Measurements from ENCODE around the gene BMPR1A.
"Not testable (repeated sequence)": the region's sequence is repeated elsewhere in the genome, so short reads cannot be mapped to it uniquely, and the experiment has no call there.

The BMPR1A gene

GRCh38 chr10:86840498-86840897 is 84.1 kb downstream of the BMPR1A start:
- Mint-ChIP-seq H3K36me3 (ENCODE audit: low read depth) (no peaks in the 10 kb centered on the region), H3K4me3 (no peak overlapping the region), H3K4me1 (ENCODE audit: low read depth) (peaks cover 5% of the 10 kb centered on the region), H3K27me3 (ENCODE audit: low read depth) (no peaks in the 10 kb centered on the region), H3K27ac (no peak overlapping the region), H3K9me3 (no peaks in the 10 kb centered on the region)
- DNase-seq (ENCODE audit: low spot score): no peak

DNA sequence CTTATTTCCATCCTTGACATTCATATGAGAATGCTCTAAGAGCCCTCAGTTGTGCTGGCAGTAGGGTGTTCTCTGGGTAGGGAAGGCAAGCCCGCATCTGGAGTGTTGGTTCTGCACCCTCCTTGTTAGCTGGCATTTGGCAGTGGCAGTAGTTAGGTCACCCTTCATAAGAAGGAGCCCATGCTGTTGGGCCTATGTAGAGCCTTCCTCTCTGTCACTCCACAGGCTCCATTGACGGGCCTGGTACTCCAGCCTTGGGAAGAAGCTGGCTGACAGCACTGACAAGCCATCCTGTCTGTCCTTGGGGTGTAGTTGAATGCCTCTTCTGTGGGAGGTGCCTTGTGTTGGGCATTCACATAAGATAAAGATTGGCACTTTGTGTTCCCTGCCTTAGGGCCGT is 89.7 kb downstream of the BMPR1A start:
- DNase-seq (ENCODE audit: low spot score): no peak
- Mint-ChIP-seq H3K27ac (no peak overlapping the region), H3K4me1 (ENCODE audit: low read depth) (no peaks in the 10 kb centered on the region), H3K4me3 (no peak overlapping the region), H3K36me3 (ENCODE audit: low read depth) (no peaks in the 10 kb centered on the region), H3K9me3 (no peaks in the 10 kb centered on the region), H3K27me3 (ENCODE audit: low read depth) (no peaks in the 10 kb centered on the region)

DNA sequence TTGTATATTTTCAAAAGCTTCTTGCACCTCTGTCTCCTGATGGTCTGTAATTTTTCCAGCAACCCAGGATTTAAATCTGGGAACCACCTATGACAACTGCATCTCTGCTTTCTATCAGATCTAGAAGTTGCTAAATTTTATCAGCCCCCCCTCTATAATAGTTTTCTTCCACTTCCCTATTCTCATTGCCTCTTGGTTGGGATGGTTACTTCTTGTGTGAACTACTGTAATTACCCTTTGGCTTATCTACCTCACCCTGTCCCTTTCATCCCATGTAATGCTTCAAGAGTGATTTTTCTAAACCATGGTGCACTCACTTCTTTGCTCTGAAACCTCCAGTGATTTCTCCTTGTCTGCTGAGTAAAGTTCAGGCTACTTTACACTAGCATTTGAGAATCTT is 92.3 kb downstream of the BMPR1A start:
- H3K36me3 Mint-ChIP-seq (ENCODE audit: low read depth): no peaks in the 10 kb centered on the region
- H3K27me3 Mint-ChIP-seq (ENCODE audit: low read depth): peaks cover 4% of the 10 kb centered on the region
- no peak overlapping the region for H3K27ac Mint-ChIP-seq
- no peak overlapping the region for H3K4me3 Mint-ChIP-seq
- DNase-seq (ENCODE audit: low spot score): no peak
- H3K4me1 Mint-ChIP-seq (ENCODE audit: low read depth): no peaks in the 10 kb centered on the region
- H3K9me3 Mint-ChIP-seq: no peaks in the 10 kb centered on the region

GRCh38 chr10:86849181-86849894 is 92.9 kb downstream of the BMPR1A start:
- no peak overlapping the region for H3K27ac Mint-ChIP-seq
- no peaks in the 10 kb centered on the region for H3K4me1 Mint-ChIP-seq (ENCODE audit: low read depth)
- no peak for DNase-seq (ENCODE audit: low spot score)
- H3K4me3 Mint-ChIP-seq: no peak overlapping the region
- H3K27me3 Mint-ChIP-seq (ENCODE audit: low read depth): peaks cover 4% of the 10 kb centered on the region
- no peaks in the 10 kb centered on the region for H3K9me3 Mint-ChIP-seq
- H3K36me3 Mint-ChIP-seq (ENCODE audit: low read depth): no peaks in the 10 kb centered on the region

- peaks cover 4% of the 10 kb centered on the region for H3K27me3 Mint-ChIP-seq (ENCODE audit: low read depth)
- H3K27ac Mint-ChIP-seq: no peak overlapping the region
- no peaks in the 10 kb centered on the region for H3K4me1 Mint-ChIP-seq (ENCODE audit: low read depth)
- H3K4me3 Mint-ChIP-seq: no peak overlapping the region
- no peak for DNase-seq (ENCODE audit: low spot score)
- no peaks in the 10 kb centered on the region for H3K36me3 Mint-ChIP-seq (ENCODE audit: low read depth)
- no peaks in the 10 kb centered on the region for H3K9me3 Mint-ChIP-seq
Observed at GRCh38 chr10:86850481-86850880, 94.1 kb downstream of the BMPR1A start.

GRCh38 chr10:86851328-86852207 is 95.1 kb downstream of the BMPR1A start:
- Mint-ChIP-seq H3K27ac (no peak overlapping the region), H3K27me3 (ENCODE audit: low read depth) (peaks cover 4% of the 10 kb centered on the region), H3K9me3 (no peaks in the 10 kb centered on the region), H3K4me1 (ENCODE audit: low read depth) (no peaks in the 10 kb centered on the region), H3K36me3 (ENCODE audit: low read depth) (no peaks in the 10 kb centered on the region), H3K4me3 (no peak overlapping the region)
- no peak for DNase-seq (ENCODE audit: low spot score)

DNA sequence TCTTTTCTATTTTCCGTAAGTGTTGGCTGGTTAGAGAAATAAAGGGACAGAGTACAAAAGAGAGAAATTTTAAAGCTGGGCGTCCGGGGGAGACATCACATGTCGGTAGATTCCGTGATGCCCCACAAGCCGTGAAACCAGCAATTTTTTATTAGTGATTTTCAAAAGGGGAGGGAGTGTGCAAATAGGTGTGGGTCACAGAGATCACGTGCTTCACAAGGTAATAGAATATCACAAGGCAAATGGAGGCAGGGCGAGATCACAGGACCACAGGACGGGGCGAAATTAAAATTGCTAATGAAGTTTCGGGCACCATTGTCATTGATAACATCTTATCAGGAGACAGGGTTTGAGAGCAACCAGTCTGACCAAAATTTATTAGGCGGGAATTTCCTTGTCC is 97.2 kb downstream of the BMPR1A start:
- not testable (repeated sequence) for H3K4me1 Mint-ChIP-seq (ENCODE audit: low read depth); H3K27me3 Mint-ChIP-seq (ENCODE audit: low read depth); H3K27ac Mint-ChIP-seq; H3K4me3 Mint-ChIP-seq; H3K36me3 Mint-ChIP-seq (ENCODE audit: low read depth); DNase-seq (ENCODE audit: low spot score); H3K9me3 Mint-ChIP-seq

- Mint-ChIP-seq H3K9me3 (no peaks in the 10 kb centered on the region), H3K4me3 (no peak overlapping the region), H3K36me3 (ENCODE audit: low read depth) (no peaks in the 10 kb centered on the region), H3K27me3 (ENCODE audit: low read depth) (peaks cover 4% of the 10 kb centered on the region), H3K4me1 (ENCODE audit: low read depth) (no peaks in the 10 kb centered on the region), H3K27ac (no peak overlapping the region)
- DNase-seq (ENCODE audit: low spot score): no peak
Observed at GRCh38 chr10:86855513-86855912, 99.1 kb downstream of the BMPR1A start.

GRCh38 chr10:86856156-86856555 is 99.7 kb downstream of the BMPR1A start:
- peaks cover 4% of the 10 kb centered on the region for H3K27me3 Mint-ChIP-seq (ENCODE audit: low read depth)
- no peaks in the 10 kb centered on the region for H3K36me3 Mint-ChIP-seq (ENCODE audit: low read depth)
- H3K9me3 Mint-ChIP-seq: no peaks in the 10 kb centered on the region
- no peak for DNase-seq (ENCODE audit: low spot score)
- no peak overlapping the region for H3K27ac Mint-ChIP-seq
- H3K4me3 Mint-ChIP-seq: no peak overlapping the region
- H3K4me1 Mint-ChIP-seq (ENCODE audit: low read depth): no peaks in the 10 kb centered on the region

DNA sequence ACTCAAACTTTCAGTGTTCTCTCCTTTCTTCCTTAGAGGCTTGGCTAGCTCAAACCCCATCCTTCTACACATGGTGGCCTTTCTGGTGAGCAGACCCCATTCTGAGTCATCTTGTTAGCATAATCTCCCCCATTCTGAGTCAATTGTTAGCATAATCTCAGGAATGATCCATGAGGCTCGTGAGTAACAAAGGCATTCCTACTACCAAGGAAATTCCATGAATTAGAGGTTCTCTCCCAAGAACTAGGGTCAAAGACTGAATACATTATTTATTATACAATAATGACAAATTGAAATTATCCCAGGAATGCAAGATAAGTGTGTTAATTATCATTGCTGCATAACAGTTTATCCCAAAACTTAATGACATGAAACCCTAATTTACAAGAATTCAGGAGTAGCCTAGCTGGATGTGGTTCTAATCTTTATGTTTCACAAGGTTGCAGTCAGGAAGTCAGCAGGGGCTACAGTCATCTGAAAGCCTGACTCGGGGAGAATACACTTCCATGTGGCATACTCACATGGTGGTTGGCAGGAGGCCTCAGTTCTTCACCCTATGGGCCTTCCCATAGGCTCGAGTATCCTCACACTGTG is 100.8 kb downstream of the BMPR1A start:
- DNase-seq (ENCODE audit: low spot score): no peak
- no peaks in the 10 kb centered on the region for H3K27me3 Mint-ChIP-seq (ENCODE audit: low read depth)
- H3K36me3 Mint-ChIP-seq (ENCODE audit: low read depth): no peaks in the 10 kb centered on the region
- no peaks in the 10 kb centered on the region for H3K4me1 Mint-ChIP-seq (ENCODE audit: low read depth)
- no peak overlapping the region for H3K27ac Mint-ChIP-seq
- H3K4me3 Mint-ChIP-seq: no peak overlapping the region
- H3K9me3 Mint-ChIP-seq: no peaks in the 10 kb centered on the region

DNA sequence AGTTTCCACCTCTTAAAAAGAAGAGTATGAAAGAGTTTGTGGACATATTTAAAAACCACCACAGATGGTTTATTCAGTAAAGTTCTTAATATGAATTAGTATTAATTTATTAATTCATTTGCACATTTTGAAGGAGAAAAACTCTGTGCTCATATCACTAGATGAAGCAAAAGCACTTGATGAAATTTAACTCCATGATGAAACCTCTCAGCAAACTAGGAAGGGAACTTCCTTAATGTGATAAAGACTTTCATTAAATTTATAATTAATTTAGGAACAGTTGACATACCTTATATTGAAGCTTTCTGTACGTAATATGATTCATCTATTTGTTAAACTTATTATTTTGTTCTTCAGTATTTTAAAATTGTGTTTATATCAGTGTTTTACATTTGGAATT is 101.6 kb downstream of the BMPR1A start:
- H3K27me3 Mint-ChIP-seq (ENCODE audit: low read depth): no peaks in the 10 kb centered on the region
- H3K4me3 Mint-ChIP-seq: no peak overlapping the region
- H3K9me3 Mint-ChIP-seq: no peaks in the 10 kb centered on the region
- no peak for DNase-seq (ENCODE audit: low spot score)
- H3K27ac Mint-ChIP-seq: no peak overlapping the region
- H3K4me1 Mint-ChIP-seq (ENCODE audit: low read depth): no peaks in the 10 kb centered on the region
- no peaks in the 10 kb centered on the region for H3K36me3 Mint-ChIP-seq (ENCODE audit: low read depth)

- H3K27ac Mint-ChIP-seq: no peak overlapping the region
- H3K4me1 Mint-ChIP-seq (ENCODE audit: low read depth): no peaks in the 10 kb centered on the region
- no peaks in the 10 kb centered on the region for H3K9me3 Mint-ChIP-seq
Observed at GRCh38 chr10:86861351-86861750, 104.9 kb downstream of the BMPR1A start.

GRCh38 chr10:86862373-86862772 is 106.0 kb downstream of the BMPR1A start:
- Mint-ChIP-seq H3K36me3 (ENCODE audit: low read depth) (no peaks in the 10 kb centered on the region), H3K4me3 (no peak overlapping the region), H3K4me1 (ENCODE audit: low read depth) (no peaks in the 10 kb centered on the region), H3K27ac (no peak overlapping the region), H3K27me3 (ENCODE audit: low read depth) (no peaks in the 10 kb centered on the region), H3K9me3 (no peaks in the 10 kb centered on the region)
- no peak for DNase-seq (ENCODE audit: low spot score)

More at GRCh38 chr10:86861351-86861750, 104.9 kb downstream of the BMPR1A start:
- H3K27me3 Mint-ChIP-seq (ENCODE audit: low read depth): no peaks in the 10 kb centered on the region
- H3K36me3 Mint-ChIP-seq (ENCODE audit: low read depth): no peaks in the 10 kb centered on the region
- no peak overlapping the region for H3K4me3 Mint-ChIP-seq
- no peak for DNase-seq (ENCODE audit: low spot score)

DNA sequence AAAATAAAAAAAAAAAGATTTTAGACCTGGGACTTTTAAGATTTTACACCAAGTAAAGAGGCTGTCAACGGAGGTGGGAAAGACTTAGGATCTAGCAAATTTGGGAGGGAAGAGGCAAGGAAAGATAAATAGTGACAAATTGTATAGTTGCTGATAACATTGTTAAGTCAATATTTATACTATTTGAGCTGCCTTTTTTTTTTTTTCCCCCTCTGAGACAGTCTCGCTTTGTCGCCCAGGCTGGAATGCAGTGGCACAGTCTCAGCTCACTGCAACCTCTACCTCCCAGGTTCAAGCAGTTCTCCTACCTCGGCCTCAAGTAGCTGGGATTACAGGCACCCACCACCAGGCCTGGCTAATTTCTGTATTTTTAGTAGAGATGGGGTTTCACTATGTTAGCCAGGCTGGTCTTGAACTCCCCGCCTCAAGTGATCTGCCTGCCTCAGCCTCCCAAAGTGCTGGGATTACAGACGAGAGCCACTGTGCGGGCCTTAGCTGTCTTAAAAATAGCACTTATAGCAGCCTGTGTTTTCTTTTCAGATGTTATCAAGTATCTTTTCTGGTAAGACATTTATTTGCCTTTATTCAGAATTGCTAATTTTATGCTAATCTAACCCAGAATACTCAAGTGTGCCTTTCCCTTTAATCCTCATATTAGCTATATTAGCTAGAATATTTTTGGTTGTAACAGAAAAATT is 106.5 kb downstream of the BMPR1A start:
- Mint-ChIP-seq H3K4me3 (no peak overlapping the region), H3K27ac (no peak overlapping the region), H3K9me3 (no peaks in the 10 kb centered on the region), H3K36me3 (ENCODE audit: low read depth) (no peaks in the 10 kb centered on the region), H3K27me3 (ENCODE audit: low read depth) (no peaks in the 10 kb centered on the region), H3K4me1 (ENCODE audit: low read depth) (no peaks in the 10 kb centered on the region)
- DNase-seq (ENCODE audit: low spot score): no peak

Measured in T-helper 2 cell treated with Interferon-gamma antibody and Interleukin-4, amounts not matched to agents 5 μg/mL and 100 μg/mL, for 36 hours (primary cell).